Esophagus muscularis mucosa (tissue), 4 donors: ENCODE data around the gene TUBA3E.
"Not testable (repeated sequence)": the region's sequence is repeated elsewhere in the genome, so short reads cannot be mapped to it uniquely, and the experiment has no call there.

ENCODE experiments used
- CTCF ChIP-seq, 3 experiments: fragments of 200-600 bp in 2 of 3; fragments of 450-650 bp in 1 of 3; sonication (generic) in 2 of 3; IDR thresholded peaks; one replicate each; pipeline ENCODE4 v1.5.1; 2017 to 2019; ENCODE audit warnings: antibody characterized with exemption in 3 of 3, mild to moderate bottlenecking in 2 of 3, moderate library complexity in 1 of 3
- EP300 ChIP-seq: sonication (generic); formaldehyde crosslinking; IDR thresholded peaks from one replicate; pipeline ENCODE4 v1.6.1; 2017; ENCODE audit warnings: antibody characterized with exemption
- POLR2A ChIP-seq: fragments of 450-650 bp; IDR thresholded peaks from one replicate; pipeline ENCODE4 v1.6.1; 2017; ENCODE audit warnings: antibody characterized with exemption, moderate library complexity, mild to moderate bottlenecking, low read depth
- POLR2AphosphoS5 ChIP-seq, 2 donors: sonication (generic); formaldehyde crosslinking; IDR thresholded peaks; one replicate each; pipeline ENCODE4 v1.6.1; 2017; ENCODE audit warnings: antibody characterized with exemption in 2 of 2

GRCh38 chr2:130157354-130157753 is 40.9 kb downstream of the TUBA3E start:
- not testable (repeated sequence) for TF ChIP-seq CTCF (IDR thresholded peaks at IDR 0.05); POLR2A; POLR2AphosphoS5 (IDR thresholded peaks at IDR 0.05); EP300
